GM18861 (cell line): ENCODE data around the gene TRIOBP.

Experiments
- ATAC-seq: cut with Tn5 transposase; IDR thresholded peaks from one replicate; pipeline ENCODE4 v1.9.1; 2021; ENCODE audit not compliant: unreplicated experiment

Gene TRIOBP

GRCh38 chr22:37823134-37823985 lies 126.5 kb downstream of the TRIOBP start, which contains the start of gene GALR3:
TSS of gene GALR3 (plus strand) at chr22:37823382. CDS start at chr22:37823407, 25 bp downstream.
- ATAC-seq, result no peak

DNA sequence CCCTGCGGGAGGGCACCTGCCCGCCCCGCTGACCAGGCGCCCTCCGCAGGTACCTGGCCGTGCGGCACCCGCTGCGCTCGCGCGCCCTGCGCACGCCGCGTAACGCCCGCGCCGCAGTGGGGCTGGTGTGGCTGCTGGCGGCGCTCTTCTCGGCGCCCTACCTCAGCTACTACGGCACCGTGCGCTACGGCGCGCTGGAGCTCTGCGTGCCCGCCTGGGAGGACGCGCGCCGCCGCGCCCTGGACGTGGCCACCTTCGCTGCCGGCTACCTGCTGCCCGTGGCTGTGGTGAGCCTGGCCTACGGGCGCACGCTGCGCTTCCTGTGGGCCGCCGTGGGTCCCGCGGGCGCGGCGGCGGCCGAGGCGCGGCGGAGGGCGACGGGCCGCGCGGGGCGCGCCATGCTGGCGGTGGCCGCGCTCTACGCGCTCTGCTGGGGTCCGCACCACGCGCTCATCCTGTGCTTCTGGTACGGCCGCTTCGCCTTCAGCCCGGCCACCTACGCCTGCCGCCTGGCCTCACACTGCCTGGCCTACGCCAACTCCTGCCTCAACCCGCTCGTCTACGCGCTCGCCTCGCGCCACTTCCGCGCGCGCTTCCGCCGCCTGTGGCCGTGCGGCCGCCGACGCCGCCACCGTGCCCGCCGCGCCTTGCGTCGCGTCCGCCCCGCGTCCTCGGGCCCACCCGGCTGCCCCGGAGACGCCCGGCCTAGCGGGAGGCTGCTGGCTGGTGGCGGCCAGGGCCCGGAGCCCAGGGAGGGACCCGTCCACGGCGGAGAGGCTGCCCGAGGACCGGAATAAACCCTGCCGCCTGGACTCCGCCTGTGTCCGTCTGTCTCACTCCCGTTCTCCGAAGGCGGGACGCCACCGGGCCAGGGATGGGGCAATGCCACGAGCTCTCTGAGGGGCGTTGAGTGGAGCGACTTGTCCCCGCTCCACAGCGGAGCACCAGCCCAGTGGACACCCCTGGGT lies 128.1 kb downstream of the TRIOBP start:
- no peak for ATAC-seq
